NCI-H187 (cell line): Measurements from ENCODE around the gene GNL1.
"Not testable (repeated sequence)": the region's sequence is repeated elsewhere in the genome, so short reads cannot be mapped to it uniquely, and the experiment has no call there.

ENCODE experiments used
- DNase-seq, 2 experiments: peaks; one replicate each; lab custom pipeline; 2025; lab: John Stamatoyannopoulos, UW

The GNL1 gene

GRCh38 chr6:30497261-30497599, 59.1 kb downstream of the GNL1 start:
- not testable (repeated sequence) for DNase-seq

GRCh38 chr6:30495993-30496392, 60.3 kb downstream of the GNL1 start:
- no peak for DNase-seq

GRCh38 chr6:30495060-30495459, 61.2 kb downstream of the GNL1 start:
- DNase-seq, result not testable (repeated sequence)

- no peak for DNase-seq
Observed at GRCh38 chr6:30494291-30494861, 61.9 kb downstream of the GNL1 start.

- DNase-seq, result no peak
Observed at GRCh38 chr6:30493643-30494250, 62.5 kb downstream of the GNL1 start.

- no peak for DNase-seq
Observed at GRCh38 chr6:30491991-30492952, 64.0 kb downstream of the GNL1 start.
